ENCODE data around the gene TTC28. TPM values are rescaled to one million over a fixed set of nuclear protein-coding genes. Genes with fewer than 3 reads are reported as not detected.

TTC28 gene
- polyA plus RNA-seq, 4 donors, result 28.9 to 32.9 (median 31.0) TPM

DNA sequence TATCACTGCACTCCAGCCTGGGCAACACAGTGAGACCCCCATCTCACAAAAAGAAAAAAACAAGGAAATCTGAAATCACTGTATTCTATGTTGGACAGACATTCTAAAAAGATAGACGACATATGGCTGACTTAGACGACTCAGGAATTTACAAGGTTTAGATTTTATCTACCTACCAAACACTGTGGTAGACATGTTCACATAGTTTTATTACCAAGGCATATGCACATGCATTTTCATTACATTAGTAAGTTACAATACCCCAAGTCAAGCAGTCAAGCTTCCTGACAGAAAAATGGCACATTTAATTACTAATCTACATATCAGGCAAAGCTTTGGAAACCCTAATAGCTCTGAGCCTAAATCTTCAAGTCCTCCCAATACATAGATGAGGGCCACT lies 262.2 kb downstream of the TTC28 start:
- DNase-seq (ENCODE audit: low read depth in 4 of 4, low spot score in 3 of 4), result no peak

DNA sequence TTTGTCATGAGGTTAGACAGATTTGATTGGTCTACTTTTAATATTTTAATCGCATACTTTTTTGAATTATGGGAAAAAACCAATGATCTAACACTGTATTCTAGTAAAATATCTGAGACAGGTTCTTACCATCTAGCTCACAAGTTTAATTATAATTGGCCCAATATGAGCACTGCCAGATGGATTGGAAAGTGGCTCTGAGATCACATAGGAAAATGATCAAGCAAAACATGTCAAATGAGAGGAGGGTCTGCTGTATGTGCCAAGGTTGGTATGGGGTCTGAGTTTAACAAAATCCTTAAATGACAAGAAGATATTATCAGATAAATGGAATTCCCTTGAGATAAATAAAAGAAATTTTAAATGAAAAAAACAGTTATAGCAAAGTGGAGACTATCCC lies 264.7 kb downstream of the TTC28 start:
- no peak for DNase-seq (ENCODE audit: low read depth in 4 of 4, low spot score in 3 of 4)

DNA sequence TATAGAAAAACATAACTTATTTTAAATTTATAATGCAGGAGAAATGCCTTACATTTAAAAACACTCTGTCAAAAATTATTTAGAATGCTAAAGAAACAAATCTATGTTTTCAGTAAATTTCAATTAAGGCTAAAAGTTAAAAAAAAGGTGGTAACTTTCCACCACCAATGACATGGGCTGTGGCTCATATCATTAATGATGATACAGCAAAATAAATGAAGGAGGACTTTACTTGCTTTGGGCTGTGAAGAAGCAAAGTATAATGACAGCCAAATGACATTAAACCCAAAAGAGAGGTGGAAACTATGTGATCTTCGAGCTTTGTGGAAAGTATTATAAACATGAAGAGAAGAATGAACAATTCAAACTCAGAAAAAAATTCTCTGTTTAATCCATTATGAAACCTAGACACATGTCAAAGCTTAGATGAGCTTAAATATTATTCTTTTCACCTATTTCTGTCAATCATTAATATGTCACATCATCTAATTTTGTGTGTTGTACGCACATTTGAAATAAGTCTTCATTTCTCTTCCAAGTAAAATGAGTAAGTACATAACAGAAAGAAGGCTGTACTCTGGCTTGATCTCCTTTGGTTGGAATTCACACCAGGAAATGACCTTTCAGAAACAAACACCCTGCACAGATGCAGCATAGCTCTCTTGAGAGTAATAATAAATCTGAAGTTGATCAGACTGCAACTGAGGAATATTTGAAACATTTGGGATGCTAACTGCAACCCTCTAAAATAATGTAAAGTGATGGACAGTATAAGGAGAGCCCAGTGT lies 265.8 kb downstream of the TTC28 start:
- DNase-seq (ENCODE audit: low read depth in 4 of 4, low spot score in 3 of 4), result no peak

DNA sequence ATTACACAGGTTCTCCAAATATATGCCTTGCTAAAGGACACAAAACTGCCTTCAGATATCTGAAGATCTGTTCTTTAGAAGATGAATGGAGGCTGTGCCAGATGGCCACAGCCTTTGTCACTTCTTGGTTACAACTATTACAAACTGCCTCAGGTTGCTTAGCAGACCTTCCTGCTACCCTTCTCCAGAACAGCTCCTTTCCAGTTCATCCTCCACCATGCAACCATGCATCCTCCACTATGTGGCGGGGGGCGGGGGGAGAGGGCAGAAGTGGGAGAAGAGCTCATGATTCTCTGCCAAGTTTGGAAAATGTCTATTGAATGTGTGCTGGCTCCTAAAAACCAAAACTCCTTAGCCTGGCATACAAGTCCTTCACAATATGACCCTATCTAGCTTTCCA lies 267.5 kb downstream of the TTC28 start:
- no peak for DNase-seq (ENCODE audit: low read depth in 4 of 4, low spot score in 3 of 4)

DNA sequence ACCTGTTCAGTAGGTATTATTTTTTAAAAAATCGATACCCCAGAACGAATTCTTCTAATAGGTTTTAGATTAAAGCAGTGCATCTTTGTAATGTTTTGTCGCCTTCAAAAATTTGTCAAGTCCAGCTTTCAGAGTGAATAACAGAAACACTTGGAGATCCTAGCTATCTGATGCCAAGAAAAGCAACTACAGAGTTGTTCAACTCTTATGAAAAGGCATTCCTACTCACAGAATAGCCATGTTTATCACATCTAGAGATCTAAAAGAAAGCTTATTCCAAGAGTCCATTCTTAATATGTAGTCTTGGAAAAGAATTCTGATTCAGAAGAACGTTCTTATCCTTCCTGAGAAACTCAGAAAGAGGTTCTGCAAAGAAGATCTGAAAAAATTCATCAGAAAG lies 268.5 kb downstream of the TTC28 start:
- DNase-seq (ENCODE audit: low read depth in 4 of 4, low spot score in 3 of 4), result no peak

DNA sequence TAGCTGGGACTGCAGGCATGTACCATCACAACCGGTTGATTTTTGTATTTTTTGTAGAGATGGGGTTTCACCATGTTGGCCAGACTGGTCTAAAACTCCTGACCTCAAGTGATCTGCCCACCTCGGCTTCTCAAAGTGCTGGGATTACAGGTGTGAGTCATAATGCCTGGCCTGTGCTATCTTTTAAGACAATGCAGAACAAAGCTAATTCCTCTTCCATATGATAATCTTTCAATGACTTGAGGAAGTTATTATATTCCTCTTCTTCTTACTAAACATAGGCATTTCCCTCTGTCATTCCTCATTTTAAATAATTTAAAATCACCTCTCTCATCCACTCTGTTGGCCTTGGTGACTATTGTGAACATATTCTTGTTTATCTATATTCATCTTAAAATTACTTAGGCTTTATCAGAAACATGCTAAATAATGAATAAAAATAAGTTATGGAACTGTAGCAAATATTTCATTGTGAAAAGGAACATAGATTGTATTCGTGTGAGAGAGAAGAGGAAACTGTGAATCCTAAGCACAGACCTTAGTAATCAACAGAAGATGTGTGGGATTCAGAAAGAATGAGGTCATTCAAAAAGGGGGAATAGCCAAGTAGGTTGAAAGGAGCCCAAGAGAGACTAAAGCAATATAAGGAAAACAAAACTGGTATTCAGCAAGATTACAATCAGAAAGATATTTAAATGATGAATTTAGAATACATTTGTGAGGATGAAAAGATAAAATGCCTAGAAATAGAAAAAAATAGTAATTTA lies 269.4 kb downstream of the TTC28 start:
- DNase-seq (ENCODE audit: low read depth in 4 of 4, low spot score in 3 of 4), result no peak

DNA sequence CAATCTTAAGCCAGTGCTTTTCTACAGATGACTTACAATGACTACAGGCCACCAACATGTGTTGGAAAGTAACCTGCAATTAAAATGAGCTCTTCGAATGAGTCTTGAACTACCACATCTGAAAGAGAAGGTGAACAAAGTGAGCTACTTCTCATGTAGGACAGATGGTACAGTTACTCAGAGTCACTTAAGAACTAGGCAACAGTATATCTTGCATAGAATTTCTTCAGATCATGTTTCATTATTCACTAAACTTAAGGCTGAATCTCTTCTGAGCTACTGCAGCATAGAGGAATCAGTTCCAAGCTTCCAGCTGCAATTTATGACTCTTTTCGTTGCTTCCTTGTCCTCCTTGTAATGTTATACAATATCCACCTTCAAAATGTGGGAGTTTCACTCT lies 270.9 kb downstream of the TTC28 start:
- no peak for DNase-seq (ENCODE audit: low read depth in 4 of 4, low spot score in 3 of 4)

DNA sequence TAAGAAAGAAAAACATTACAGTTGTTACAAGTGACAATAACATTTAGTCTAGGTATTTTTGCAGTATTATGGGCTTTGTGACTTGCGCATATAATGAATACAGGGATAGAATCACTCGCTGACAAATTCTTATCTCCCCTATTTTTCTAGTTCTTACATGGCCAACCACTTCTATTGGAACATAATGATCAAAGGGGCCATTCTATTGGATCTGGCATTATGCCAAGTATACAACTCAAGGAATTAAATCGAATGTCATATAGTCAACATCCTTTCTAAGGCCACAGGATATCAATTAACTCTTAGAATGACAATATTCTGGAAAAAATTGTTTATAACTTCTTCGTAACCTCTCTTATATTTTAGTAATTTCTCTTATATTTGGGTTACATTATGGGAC lies 272.0 kb downstream of the TTC28 start:
- no peak for DNase-seq (ENCODE audit: low read depth in 4 of 4, low spot score in 3 of 4)

DNA sequence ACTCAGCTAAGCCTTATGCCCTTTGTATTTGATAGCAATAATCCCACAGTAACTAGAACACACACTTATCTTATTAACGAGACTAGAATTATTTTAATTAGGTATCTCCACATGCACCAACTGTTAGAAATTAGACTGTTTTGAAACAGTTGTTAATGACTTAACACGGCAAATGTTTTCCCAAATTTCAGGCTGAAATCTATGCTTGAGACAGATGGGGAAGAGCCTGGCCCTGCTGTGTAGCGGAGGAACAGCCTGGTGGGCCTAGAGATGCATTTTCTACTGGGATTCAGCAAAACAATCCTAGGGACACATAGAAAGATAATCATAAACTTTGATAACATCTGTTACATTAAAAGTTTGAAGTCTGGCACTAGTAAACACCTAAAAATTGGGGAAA lies 273.4 kb downstream of the TTC28 start:
- DNase-seq (ENCODE audit: low read depth in 4 of 4, low spot score in 3 of 4), result no peak

DNA sequence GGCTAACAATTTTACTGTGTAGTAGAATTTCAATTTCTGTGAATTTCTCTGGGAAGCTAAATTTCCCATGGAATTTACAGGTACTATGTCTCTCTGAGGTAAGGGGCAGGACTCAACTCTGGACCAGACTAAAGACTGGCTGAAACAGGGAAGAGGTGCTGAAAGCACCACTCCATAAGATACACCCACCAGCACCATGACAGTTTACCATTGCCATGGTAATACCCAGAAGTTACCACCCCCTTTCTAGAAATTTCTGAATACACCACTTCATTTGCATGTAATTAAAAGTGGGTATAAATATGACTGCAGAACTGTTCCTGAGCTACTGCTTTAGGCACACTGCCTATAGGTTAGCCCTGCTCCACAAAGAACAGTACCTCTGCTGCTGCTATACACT lies 274.1 kb downstream of the TTC28 start:
- no peak for DNase-seq (ENCODE audit: low read depth in 4 of 4, low spot score in 3 of 4)

DNA sequence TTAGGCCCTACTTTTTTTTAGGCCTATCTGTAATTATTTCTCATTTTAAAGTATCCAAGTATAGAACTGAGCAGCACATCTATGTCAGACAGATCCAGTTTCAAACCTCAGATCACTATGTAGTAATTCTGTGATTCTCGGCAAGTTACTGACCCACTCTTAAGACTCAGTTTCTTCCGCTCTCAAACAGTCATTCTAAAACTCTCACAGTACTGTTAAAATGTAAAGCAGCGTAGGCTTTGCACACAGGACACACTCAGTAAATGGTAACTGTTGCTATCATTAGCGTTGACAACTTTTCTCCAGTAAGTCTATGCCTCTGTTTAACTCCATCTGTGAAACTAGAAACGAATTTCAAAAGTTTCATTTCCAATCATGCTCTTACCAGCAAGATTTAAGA lies 277.1 kb downstream of the TTC28 start:
- DNase-seq (ENCODE audit: low read depth in 4 of 4, low spot score in 3 of 4), result no peak

DNA sequence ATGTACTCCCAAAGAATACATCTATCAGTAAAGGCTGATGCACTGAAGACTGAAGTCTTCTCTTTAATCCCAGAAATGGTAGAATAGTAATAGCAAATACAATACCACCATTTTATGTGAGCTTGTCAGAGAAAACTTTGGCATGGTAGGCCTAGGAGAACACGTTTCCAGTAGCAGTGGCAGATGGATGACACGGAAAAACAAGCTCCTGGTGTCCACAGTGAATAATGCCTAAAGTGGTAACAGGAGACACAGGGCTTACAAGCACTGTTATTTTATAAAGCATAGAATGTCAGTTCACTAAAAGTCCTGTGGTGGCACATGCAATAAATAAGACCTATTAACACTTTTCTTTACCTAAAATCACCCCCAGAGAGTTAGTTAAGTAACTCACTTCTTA lies 277.6 kb downstream of the TTC28 start:
- DNase-seq (ENCODE audit: low read depth in 4 of 4, low spot score in 3 of 4), result no peak

DNA sequence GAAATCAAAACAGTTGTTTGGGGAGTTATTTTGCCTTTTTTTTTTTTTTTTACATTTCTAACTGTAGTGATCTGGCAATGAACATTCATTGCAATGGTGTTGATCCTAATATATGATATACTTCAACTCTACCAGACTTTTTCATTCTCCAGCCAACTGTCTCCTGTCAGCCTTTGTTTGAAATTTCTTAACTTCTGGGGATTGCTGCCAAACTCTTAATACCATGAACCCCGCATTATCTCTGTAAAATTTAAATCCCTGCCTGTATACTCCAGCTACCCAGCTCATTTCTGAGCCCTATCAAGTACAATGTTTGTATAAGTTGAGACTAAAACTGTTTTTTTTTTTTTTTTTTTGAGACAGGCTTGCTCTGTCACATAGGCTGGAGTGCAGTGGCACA lies 280.7 kb downstream of the TTC28 start:
- no peak for DNase-seq (ENCODE audit: low read depth in 4 of 4, low spot score in 3 of 4)

DNA sequence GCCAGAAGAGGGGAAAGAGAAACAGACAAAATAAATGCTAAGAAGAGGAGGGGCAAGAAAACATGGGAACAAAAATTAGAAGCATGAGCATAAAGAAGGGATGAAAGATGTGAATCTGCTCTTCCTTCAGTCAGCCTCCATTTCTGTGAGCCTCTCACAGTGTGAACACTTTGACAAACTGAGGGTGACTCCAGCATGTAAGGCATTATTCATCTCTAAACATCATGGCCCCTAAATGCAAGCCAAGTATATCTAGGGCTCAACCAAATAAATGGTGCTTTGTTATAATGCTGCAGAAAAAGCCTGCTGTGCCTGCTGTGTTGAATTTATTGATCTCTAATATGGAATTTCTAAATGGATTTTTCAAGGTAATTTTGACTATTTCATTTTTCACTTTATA lies 281.3 kb downstream of the TTC28 start:
- DNase-seq (ENCODE audit: low read depth in 4 of 4, low spot score in 3 of 4), result no peak

DNA sequence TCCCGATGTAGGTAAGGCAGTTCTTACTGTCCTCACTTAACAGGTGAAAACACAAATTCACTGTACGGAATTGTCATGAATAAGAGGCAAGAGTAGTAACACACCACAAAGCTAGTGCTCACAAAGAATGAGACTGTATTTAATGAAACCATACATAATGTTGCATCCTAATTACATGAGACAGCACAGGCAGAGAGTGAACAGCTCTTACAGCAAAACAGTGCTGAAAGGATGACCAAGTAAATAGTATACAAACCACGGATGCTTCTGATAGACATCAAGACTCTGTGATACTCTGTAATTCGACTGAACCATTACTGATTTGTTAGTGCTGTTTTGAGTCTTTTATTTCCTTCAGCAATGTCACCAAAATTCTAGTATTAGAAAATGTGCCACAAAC lies 282.3 kb downstream of the TTC28 start:
- no peak for DNase-seq (ENCODE audit: low read depth in 4 of 4, low spot score in 3 of 4)

DNA sequence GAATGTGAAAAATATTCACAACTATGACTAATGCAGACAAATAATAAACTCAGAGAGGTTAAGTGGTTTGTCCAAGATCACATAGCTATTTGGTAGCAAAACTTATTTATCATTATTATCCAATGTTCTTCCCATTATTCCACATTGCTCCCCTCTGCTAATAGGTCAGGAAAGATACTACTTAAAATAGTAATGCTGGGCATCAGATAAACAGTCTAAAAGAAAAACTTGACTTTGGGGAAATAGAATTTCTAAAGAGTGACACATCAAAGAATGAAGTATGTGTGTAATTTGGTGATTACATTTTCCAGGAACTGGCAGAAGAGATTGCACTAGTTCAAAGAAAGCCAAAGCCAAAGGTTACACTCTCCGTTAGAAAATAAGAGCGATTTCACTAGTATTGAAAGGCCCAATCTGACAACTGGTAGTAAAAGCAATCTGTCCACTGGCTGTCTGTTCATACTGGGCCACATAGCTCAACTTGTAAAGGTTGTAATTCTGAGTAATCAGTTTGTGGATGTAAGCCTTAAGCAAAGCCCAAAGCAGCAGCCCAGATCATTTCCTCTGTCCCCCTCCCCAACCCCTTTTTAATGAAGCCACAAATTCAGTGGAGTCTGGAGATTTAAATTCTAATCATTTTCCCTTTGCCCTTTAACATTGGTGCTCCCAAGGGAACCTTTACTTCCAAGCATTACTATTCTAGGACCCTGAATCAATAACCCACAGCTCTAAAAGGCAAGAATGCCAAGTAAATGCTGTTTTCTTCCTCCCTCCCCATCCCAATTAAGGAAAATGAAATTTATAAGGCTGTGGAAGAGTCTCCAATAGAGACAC lies 283.5 kb downstream of the TTC28 start:
- no peak for DNase-seq (ENCODE audit: low read depth in 4 of 4, low spot score in 3 of 4)

DNA sequence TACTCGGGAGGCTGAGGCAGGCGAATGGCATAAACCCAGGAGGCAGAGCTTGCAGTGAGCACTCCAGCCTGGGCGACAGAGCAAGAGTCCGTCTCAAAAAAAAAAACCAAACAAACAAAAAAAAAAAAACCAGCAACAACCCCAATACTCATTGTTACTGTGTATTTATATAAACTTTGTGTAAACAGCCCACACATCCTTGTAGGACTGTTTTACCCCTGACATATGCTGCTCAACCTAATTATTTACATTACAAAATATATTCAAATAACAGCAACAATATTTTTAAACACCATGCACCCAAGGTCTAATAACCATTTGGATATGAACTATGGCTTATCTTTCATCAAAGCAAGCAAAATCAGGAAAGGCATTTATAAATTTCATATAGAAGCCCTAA lies 284.1 kb downstream of the TTC28 start:
- no peak for DNase-seq (ENCODE audit: low read depth in 4 of 4, low spot score in 3 of 4)

DNA sequence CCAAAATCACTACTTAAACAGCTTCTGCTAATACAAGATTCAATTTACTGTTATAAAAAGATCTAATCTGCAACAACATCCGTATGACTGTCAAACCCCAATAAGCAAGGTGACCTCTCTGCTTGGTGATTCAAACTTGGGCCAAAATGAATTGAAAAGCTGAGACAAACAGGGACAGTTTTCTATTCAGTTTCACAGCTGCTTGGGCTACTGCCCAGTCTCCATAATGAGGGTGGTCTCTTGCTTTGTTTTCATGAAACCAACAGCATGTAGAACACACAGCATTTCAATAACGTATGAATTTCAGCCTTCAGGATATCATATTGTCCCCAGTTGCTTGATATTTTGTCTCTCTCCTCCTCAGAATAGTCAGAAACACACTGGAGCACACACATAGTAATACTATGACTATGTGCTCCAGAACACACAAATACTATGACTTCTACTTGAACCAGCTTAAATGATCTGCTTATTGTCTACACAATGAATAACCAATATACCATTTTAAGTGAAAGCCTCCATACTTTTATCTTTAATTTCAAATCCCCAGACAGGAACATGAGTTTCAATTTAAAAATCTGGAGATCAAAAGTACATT lies 285.0 kb downstream of the TTC28 start:
- DNase-seq (ENCODE audit: low read depth in 4 of 4, low spot score in 3 of 4), result no peak

DNA sequence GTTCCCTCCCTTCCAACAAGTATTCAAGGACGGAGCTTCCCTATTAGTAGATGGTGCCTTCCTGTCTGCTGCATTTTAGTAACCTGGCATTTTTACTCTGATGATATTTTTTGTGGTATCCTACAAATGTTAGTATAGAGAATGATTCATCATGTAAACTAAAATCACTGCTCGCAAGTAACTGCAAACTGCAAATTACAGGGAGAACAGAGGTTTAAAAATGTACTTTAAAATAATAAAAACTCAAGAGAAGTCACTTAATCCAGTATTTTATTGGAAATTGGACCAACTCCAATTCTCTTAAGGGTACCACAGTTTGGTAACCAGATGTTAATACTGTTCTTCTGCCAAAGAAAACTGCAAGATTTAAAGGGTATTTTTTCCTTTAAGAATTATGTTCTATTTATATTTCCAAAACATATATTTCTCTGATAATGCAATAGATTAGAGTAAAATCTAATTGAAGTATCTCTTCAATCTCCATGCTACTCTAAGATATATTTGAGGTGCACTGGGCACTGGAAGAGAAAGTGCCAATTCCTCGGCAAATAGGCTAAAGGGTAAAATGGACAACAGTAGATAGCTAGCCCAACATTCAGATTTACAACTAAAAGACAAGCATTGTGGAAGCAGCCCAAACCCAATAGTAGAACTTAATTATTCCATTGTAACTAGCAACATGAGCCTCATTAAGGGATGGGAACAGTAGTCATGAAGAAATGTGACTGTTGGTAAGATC lies 298.0 kb downstream of the TTC28 start:
- DNase-seq (ENCODE audit: low read depth in 4 of 4, low spot score in 3 of 4), result no peak

DNA sequence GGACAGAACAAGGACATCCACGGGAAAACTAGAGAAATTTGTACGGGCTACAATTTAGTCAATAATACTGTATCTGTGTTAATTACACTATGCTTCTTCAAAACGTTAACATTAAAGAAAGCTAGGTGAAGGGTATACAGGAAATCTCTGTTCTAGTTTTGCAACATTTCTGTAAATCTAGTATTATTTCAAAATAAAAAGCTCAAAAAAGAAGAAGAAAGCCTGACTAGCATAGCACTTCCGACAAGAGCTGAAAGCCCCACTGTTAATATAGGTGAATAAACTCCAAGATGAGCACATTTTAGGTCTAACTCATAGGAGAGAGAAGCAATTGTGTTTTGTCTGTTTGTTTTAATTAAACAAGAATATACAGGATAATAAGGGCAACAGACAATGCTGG lies 299.7 kb downstream of the TTC28 start:
- no peak for DNase-seq (ENCODE audit: low read depth in 4 of 4, low spot score in 3 of 4)

Measured in right renal pelvis (tissue), 4 donors.